HuH-7 (cell line): ENCODE results near the gene PRPF31.
"Not testable (repeated sequence)": the region's sequence is repeated elsewhere in the genome, so short reads cannot be mapped to it uniquely, and the experiment has no call there.

Source experiments
- DNase-seq: peaks from one replicate; pipeline ENCODE4 v3.0.0; 2011; ENCODE audit warnings: low spot score

PRPF31 gene

GRCh38 chr19:54115109-54116063 lies at the start of gene PRPF31, which contains the start of gene TFPT:
PRPF31 (plus strand) TSS chr19:54115754; CDS start chr19:54118279, 2,525 bp downstream.
TFPT (minus strand) TSS chr19:54115657; CDS start chr19:54115269, 388 bp downstream.
- DNase-seq: peak; percentile 98

DNA sequence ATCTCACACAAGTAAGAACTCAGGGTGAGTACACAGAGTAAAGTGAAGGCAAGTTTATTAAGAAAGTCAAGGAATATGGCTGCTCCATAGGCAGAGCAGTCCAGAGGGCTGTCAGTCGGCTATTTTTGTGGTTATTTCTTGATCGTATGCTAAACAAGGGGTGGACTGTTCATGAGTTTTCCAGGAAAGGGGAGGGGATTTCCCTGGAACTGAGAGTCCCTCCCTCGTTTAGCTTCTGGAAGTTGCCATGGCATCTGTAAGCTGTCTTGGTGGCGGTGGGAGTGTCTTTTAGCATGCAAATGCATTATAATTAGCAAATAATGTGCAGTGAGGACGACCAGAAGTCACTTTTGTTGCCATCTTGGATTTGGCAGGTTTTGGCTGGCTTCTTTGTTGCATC lies 46.1 kb upstream of the PRPF31 start:
- no peak for DNase-seq

DNA sequence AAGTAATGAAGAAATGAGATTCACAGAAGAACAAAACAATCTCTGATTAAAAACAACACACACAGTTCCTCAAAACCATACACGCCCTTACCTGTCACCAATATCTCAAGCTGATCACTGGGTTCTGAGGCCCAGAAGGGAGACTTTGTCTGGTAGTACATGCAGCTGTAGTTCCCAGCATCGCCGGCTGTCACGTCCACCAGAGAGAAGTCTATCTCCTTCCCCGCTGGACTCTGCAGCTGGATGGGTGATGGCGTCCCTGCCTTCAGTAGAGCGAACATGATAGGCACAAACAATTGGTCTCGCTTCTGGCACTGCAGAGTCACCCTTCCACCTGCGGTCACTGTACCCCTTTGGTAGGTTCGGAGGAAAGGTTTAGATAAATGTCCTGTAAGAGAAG lies 41.7 kb upstream of the PRPF31 start:
- DNase-seq: no peak

DNA sequence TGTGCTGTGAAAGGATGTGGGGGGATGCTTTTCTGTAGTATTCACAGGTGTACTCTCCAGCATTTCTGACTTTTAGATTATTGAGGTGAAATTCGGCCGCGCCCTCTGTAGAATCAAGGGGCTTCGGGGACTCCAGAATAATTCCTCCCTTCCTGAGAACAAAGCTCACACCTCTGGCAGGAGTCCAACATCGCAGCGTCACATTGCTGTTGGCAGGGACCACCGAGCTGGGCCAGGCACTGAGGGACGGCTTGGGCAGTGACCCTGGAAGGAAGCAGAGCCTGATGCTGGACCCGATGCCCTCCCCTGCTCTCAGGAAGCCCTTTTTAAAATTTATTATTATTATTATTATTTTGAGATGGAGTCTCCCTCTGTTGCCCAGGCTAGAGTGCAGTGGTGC lies 40.7 kb upstream of the PRPF31 start:
- DNase-seq: no peak

DNA sequence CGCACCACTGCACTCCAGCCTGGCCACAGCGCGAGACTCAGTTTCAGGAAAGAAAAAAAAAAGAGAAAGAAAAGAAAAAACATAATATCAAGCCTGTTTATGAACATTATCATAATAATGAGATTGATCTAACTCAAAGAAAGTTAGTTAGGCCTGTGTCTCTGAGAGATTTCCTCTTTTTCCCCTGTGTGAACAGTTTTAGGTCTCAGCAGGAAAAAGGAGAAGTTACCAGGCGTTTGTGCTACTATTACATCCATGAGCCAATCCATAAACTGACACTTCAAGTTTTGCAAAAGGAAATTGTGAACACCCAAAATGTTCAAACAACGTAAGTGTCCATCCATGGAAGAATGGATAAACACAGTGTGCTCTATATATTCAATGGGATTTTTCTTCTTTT lies 38.2 kb upstream of the PRPF31 start:
- no peak for DNase-seq

DNA sequence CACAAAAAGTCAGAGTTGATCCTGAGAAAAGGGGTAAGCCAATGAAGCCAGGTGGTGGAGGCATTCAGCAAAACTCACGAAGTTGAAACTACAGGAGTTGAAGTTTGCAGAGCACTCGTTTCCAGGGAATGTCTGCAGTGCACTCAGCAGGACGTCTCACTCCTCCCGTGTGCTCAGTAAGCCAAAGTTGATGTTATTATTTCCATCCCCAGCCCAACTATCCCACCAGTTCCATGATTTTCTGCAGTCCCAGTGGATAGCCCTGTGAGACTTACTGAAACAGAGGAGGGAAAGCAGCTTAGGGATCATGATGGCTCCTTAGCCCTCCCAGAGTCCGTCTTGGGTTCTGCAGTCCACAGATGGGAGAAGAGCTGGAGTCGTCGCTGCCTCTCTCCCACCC lies 34.5 kb upstream of the PRPF31 start, which contains the start of gene TARM1:
Gene TARM1 (minus strand): TSS at position 334 of the 400 bp plus-strand sequence. CDS start 25 bp downstream, at position 309.
- DNase-seq: no peak

DNA sequence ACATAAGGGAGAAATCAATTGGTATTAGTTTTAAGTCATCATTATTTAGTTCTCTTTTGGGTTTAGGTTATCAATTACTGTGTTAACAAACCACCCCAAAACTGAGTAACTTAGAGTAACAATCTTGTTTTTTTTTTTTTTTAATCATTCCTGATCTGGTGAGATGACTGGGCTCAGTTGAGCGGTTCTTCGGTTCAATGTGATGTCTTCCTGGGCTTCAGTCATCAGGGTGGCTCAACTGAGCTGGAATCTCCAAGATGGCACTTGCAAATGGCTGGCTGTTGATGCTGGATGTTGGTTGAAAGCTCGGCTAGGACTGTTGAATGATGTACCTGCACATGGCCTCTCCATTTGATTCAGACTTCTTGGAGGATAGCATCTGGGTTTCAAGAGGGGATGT lies 31.1 kb upstream of the PRPF31 start:
- no peak for DNase-seq

DNA sequence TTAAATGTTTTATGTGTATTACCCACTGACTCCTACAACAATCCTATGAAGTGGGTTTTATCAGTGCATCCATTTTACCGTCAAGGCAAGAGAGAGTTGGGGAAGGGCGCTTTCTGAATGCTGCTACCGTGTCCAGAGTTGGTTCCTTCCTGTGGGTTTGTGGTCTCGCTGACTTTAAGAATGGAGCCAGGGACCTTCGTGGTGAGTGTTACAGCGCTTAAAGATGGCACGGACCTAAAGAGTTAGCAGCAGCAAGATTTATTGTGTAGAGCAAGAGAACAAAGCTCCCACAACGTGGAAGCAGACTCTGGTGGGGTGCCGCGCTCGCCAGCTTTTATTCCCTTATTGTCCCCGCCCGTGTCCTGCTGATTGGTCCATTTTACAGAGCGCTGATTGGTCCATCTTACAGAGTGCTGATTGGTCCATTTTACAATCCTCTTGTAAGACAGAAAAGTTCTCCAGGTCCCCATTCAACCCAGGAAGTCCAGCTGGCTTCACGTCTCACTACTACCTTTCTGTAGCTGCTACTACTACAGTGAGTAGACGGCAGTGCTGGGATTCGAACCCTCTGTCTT lies 21.0 kb upstream of the PRPF31 start:
- no peak for DNase-seq

DNA sequence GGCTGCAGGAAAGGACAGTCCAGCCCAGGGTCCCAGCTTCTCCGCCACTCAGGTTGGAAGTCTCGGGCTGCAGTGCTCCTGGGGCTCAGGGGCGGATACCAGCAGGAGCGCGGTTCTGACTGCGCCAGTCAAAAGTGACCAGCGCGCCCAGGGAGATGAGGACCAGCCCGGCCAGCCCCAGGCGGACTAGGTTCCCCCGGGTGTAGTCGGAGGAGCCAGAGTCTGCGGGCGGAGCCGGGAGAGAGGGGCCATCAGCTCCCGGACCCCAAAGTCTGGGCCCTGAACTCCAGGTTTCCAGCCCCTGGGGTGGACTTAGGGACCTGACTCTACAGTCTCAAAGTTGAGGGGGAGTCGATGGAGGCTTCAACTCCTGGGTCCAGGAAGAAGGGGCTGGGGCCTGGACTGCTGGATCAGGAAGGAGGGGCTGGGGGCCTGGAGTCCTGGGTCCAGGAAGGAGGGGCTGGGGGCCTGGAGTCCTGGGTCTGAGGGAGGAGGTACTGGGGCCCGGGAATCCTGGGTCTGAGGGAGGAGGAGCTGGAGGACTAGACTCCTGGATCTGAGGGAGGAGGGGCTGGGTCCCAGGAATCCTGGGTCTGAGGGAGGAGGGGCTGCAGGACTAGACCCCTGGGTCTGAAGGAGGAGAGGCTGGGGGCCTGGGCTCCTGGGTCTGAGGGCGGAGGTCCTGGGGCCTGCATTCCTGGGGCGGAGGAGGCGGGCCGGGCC lies 20.3 kb upstream of the PRPF31 start:
- DNase-seq: no peak

- peak; percentile 50 for DNase-seq
These were observed 19.5 kb upstream of the PRPF31 start for GRCh38 chr19:54095859-54096616.

DNA sequence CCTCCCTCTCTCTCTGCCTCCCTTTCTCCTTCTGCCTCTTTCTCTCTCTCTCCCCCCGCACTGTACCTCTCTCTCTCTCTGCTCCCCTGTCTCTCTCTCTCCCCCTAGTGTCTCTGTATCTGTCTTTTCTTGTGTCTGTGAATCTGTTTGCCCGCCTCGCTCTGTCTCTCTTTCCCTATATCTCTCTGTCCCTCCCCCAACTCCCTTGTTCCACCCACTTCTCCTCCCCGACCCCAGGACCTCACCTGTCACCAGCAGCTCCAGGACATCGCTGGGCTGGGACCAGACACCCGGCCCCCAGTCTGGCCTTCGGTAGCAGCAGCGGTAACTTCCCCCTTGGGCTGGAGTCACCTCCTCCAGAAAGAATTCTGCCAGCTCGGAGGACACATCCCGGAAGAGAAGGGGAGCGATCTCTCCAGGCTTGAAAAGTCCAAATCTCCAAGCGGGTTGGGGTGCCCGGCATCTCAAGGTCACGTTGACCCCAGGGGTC lies 18.9 kb upstream of the PRPF31 start:
- peak; percentile 53 for DNase-seq

- DNase-seq: no peak
These were observed 16.2 kb upstream of the PRPF31 start for GRCh38 chr19:54099190-54099902.

GRCh38 chr19:54099903-54100255 lies 15.7 kb upstream of the PRPF31 start:
- DNase-seq: not testable (repeated sequence)

DNA sequence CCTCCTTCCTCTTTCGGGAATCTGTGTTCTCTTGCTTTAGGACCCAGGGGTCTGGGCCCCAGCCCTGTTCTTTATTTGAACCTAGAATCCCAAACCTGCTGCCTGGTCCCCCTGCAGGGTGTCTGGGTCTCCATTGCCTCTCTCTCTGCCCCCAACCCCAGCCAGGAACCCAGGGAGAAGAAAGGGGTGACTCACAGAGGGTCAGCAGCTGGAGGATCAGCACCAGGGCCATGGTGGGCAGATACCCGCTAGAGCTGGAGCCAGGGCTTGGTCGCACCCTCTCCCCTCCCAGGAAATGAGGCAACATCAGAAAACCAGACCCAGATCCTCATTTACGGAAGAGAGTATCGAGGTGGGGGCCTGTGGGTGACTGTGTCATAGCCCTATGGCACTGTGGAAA lies 15.0 kb upstream of the PRPF31 start, which contains the start of gene OSCAR:
Gene OSCAR (minus strand): TSS at position 243 of the 400 bp plus-strand sequence. CDS start 11 bp downstream, at position 232.
- DNase-seq: no peak

- peak; percentile 99 for DNase-seq
These were observed 13.0 kb upstream of the PRPF31 start, which contains the start of gene NDUFA3 for GRCh38 chr19:54102421-54103169. NDUFA3 (plus strand) TSS chr19:54102855; CDS start chr19:54102879, 24 bp downstream.

DNA sequence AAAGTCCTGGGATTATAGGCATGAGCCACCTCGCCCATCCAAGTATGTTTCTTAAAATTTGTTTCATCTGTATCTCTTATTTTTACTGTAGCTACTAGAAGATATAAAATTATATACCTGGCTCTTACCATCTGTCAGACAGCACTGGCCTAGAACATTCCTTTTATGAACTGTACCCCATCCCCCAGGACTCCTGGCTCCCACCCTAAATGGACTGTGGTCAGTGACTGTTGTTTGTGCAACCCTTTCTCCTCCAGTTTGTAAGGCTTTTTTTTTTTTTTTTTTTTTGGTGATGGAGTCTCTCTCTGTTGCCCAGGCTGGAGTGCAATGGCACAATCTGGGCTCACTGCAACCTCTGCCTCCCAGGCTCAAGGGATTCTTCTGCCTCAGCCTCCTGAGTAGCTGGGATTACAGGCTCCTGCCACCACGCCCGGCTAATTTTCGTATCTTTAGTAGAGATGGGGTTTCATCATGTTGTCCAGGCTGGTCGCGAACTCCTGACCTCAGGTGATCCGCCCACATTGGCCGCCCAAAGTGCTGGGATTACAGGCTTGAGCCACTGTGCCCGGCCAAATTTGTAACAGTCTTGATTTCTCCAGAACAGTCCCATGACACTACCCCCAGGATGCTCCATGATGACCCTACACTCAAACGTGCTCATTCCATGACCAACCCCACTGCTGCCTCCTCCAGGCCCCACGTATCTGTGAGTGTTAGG lies 10.4 kb upstream of the PRPF31 start:
- DNase-seq: no peak

DNA sequence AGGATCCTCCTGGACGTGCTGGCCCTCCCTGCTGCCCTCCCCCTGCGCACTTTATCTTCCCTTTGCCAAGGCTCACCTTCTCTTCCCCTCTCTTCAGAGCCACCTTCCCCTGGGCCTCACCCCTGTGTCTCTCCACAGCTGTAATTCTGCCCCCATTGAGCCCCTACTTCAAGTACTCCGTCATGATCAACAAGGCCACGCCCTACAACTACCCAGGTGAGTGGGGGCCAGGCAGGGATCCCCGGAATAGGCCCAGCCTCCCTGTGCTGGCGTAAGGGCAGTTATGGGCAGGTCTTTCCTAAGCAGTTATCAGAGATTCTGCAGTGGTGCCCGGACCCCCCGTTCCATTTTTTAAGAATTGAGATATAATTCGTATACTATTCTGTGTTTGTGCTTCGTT lies 9.8 kb upstream of the PRPF31 start:
- no peak for DNase-seq

- no peak for DNase-seq
These were observed 8.8 kb upstream of the PRPF31 start for GRCh38 chr19:54106716-54107115.

DNA sequence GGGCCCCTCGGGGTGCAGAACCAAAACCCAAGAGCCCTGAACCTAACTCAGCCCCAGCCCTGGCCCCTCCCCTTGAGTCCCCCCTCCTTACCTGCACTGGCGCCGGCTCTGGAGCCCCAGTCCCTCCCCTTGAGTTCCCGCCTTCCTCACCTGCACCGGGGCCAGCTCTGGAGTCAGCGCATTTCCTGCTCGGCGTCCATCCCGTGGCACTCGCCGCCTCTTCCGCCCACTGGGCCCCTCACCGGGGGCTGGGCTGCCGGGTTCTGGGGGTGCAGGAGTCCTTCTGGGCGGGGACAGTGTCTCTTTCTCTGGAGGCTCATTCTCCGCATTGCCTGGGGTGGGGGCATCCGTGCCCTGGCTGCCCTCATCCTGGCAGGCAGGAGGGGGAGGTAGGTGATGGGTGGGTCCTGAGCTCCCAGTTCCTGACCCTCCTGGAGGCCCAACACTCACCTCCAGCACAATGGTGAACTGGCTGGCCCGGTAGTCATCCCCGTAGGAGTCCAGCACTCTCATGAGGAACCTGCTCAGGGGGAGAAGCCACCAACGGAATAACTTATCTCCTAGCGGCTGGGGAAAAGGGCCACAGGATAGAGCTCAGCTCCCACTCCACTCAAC lies 7.6 kb upstream of the PRPF31 start:
- no peak for DNase-seq
